Measurements from ENCODE around the gene CDK13.
"Not testable (repeated sequence)": the region's sequence is repeated elsewhere in the genome, so short reads cannot be mapped to it uniquely, and the experiment has no call there.

The CDK13 gene

DNA sequence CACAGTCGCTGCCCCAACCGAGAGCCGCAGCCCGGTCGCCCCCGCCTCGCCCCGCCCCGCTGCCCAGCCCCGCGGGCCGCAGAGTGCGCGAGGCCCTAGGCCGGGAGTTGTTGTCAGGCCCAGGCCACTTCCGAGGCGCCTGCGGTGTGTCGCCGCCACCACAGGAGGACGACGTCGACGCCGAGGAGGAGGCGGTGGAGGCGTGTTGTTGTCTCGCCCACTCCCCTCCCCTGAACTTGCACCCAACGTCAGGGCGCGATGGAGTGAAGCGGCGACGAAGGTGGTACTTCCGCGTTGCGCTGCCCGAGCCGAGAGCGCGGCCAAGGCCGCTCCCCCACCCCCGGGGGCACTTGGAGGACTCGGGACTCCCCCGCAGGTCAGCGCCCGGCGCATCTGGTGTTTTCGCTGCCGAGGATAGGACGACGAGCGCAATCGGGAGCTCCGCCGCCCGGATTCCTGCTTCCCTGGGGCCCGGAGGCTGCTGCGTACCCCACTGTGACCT lies at the start of gene CDK13:
CDK13 (plus strand) TSS at position 286 of the 502 bp plus-strand sequence. CDS start 386 bp downstream, outside the sequence.
- DNase-seq (ENCODE audit: low read depth in 4 of 4, low spot score in 1 of 4): peak; percentile 47 to 73 (median 60)

DNA sequence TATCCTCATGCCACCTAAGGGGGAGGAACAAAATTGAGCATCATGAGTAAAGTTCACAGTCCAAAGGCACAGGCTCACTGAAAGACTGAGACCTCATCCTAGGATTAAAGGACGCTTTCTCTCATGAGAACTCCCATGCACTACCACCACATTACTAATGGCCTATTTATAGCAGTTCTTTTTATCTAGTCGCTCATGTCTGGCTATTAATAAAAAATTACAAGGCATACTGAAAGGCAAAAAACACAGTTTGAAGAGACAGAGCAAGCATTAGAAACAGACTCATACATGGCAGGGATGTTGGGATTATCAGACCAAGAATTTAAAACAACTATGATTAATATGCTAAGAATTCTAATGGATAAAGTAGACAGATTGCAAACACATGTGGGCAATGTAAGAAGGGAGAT lies 46.0 kb upstream of the CDK13 start:
- no peak for DNase-seq (ENCODE audit: low read depth in 4 of 4, low spot score in 1 of 4)

DNA sequence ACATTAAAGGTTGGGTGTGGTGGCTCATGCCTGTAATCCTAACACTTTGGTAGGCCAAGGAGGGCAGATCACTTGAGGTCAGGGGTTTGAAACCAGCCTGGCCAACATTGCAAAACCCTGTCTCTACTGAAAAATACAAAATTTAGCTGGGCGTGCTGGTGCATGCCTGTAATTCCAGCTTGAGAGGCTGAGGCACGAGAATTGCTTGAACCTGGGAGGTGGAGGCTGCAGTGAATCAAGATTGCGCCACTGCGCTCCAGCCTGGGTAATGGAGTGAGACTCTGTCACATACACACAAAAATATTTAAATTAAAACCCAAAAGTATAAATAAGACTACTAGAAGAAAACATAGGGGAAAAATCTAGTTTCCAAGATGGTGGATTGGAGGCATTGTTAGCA lies 41.9 kb upstream of the CDK13 start:
- DNase-seq (ENCODE audit: low read depth in 4 of 4, low spot score in 1 of 4): no peak

DNA sequence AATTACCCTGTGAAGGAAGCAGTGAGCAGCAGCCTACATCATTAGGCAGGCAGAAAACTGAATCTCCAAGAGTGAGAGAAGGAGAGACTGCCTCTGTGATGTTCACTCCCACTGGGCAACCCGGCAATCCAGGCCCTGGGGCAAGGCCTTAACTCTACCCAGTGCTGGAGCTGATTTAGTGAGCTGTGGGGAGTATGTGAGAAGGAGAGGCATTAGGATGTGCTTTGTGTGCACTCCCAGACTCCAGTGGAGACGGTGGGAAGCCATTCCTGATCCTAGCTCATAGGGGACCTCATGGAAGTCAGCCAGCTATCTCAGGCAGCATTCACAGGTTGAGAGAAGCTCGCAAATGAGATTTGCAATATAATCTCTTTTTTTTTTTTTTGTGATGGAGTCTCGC lies 41.1 kb upstream of the CDK13 start:
- no peak for DNase-seq (ENCODE audit: low read depth in 4 of 4, low spot score in 1 of 4)

DNA sequence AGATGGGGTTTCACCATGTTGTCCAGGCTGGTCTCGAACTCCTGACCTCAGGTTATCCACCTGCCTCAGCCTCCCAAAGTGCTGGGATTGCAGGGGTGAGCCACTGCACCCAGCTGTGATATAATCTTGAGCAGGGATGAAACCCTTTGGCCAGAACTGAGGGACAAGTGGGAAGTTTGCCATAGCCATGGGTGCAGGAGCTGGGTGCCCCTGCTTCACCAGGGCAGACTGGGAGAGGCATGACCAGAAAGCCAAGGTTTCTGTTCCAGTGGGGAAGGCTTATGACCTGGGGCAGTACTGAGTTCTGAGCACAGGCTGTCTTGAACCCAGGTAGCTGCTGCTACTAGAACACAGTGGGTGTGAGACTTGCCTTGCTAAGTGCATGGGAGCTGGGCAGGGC lies 40.5 kb upstream of the CDK13 start:
- DNase-seq (ENCODE audit: low read depth in 4 of 4, low spot score in 1 of 4): no peak

DNA sequence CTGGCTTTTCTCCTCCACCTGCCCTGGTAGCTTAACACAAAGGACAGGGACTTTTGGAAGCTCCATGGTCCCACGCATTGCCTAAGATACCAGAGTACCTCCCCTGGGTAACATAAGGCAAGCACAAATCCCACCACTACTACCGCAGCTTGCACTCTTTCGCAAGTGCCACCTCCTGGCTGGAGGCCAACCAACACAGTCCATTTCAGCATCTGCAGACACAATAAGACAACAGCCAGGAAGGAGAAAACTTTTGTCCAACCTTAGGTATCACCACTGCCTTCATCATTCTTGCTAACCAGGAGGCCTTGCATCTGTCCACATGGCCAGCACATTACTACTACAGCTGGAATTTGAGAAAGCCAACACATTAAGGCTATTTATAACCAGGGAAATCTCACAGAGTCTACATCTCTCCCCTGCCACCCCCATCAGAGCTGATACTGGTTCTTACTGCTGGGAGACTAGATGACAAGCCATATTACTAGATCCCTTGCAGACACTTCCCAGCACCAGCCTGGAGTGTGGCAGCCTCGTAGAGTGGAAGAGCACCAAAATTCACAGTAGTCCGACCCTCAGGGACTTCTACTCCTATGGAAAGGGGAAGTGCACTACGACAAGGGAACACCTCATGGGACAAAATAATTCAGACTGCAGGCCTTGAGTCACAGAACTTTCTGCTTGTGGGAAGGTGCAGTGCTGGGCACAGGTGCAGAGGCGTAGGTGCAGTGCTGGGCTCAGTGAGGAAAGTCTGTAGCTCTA lies 39.8 kb upstream of the CDK13 start:
- DNase-seq (ENCODE audit: low read depth in 4 of 4, low spot score in 1 of 4): no peak

DNA sequence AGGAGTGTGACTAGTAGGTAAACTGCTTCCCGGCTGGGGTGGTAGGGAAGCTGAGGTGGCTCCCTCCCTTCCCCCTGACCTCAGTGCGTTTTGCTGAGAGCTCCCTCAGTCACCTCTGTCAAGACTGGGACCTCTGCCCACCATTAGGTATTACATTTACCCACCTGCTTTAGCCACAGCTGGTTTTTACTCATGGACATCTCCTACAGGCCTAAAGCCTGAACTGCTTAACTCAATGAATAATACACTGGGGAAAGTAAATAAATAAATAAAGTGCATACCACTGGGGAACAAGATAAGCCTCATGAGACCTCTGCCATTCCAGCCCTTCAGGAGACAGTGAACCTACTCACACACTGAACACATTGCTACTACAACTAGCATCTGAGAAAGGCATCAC lies 38.9 kb upstream of the CDK13 start:
- DNase-seq (ENCODE audit: low read depth in 4 of 4, low spot score in 1 of 4): no peak

DNA sequence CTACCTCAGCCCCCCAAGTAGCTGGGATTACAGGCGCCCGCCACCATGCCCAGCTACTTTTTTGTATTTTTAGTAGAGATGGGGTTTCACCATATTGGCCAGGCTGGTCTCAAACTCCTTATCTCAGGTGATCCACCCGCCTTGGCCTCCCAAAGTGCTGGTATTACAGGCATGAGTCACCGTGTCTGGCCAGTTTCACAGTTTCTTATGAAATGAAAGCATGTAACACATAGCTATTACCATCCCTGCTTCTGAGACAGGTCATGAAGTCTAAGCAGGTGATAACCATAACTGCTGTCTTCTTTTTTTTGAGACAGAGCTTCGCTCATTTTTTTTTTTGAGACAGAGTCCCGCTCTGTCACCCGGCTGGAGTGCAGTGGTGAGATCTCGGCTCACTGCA lies 34.2 kb upstream of the CDK13 start:
- not testable (repeated sequence) for DNase-seq (ENCODE audit: low read depth in 4 of 4, low spot score in 1 of 4)

DNA sequence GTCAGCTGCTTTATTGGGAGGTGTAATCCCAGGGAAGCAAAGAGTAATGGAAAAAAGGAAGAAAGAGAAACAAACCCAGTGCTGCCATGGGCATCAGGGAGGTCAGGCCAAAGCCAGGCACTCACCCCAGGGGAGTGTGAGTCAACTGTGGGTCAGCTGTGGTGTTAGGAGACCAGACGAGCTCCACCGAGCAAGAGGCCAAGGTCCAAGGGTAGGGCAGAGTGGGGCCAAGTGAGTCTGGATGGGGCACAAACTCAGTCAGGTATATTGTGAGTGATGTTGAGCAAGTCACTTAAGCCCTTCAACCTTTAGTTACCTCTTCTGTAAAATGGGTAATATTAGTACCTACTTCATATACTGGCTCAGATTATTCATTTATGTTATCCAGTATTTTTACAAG lies 30.4 kb upstream of the CDK13 start:
- no peak for DNase-seq (ENCODE audit: low read depth in 4 of 4, low spot score in 1 of 4)

DNA sequence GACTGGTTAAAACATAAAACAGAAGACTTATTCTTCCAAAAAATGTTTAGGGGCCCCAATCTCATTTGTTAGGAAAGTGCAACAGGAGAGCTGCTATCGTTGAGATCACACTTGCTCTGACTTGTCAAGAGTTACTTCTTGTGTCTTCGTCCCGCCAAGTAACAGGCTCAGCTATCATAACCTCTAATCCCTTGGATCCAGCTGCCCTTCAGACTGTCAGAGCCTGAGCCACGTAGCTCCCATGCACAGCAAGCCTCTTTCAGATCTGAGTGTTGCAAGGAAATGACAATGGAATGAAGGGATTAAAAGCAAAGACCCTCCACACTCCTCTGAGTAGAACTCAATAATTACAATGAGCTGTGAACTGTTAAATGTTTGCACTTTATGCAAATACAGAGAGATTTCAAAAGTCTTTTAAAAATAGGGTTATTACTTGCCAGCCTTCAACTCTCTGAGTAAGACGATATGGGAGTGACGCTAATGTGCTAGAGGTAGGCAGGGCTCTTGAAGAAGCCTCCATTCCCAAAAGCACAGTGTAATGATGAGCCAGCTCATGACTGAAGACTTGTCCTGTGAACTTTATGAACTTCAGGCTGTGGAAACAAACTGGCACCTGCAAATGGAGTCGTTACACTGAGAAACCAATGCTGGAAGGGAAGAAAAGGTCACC lies 28.4 kb upstream of the CDK13 start:
- DNase-seq (ENCODE audit: low read depth in 4 of 4, low spot score in 1 of 4): no peak

DNA sequence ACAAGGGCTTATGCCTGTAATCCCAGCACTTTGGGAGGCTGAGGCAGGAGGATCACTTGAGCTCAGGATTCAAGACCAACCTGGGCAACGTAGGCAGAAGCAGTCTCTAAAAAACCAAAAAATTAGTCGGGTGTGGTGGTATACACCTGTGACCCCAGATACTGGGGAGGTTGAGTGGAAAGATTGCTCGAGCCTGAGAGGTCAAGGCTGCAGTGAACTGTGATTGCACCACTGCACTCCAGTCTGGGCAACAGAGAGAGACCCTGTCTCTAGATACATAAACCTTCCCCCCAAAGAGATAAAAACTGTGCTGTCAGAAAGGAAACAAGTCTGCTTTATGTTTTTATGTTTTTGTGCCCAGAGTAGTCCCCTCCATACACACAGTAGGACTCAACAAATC lies 27.5 kb upstream of the CDK13 start:
- DNase-seq (ENCODE audit: low read depth in 4 of 4, low spot score in 1 of 4): no peak

DNA sequence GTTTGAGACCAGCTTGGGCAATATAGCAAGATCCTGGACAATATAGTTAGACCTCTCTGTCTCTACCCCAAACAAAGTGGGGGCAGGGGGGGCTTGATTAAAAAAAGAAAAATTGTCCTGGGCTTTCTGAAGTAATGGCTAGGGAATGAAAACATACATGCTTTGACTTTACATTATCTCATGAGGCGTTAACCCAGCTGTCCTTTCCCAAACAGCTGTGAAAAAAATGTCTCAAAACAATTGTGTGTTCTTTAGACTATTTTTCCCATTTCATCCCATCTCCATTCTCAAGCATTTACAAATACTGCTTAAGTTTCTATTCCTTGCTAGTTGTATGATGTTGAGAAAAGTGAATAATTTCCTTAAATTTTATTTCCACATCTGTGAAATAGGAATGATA lies 27.0 kb upstream of the CDK13 start:
- DNase-seq (ENCODE audit: low read depth in 4 of 4, low spot score in 1 of 4): no peak

DNA sequence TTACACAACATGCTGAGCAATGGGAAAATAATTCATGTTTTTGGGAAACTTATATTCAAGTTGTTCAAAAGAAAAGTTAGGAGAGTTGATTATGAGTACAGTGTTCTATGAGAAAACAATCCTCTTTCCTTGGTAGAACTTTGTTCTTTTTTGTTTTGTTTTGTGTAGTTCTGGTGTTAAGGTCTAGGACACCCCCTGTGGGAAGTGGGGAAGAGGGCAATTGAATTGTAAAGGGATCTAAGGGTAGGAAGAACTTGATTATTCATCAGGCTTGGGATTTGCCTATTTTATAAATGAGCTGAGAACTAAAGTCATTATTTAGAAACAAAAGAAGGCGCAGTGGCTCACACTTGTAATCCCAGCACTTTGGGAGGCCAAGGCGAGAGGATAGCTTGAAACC lies 25.9 kb upstream of the CDK13 start:
- no peak for DNase-seq (ENCODE audit: low read depth in 4 of 4, low spot score in 1 of 4)

DNA sequence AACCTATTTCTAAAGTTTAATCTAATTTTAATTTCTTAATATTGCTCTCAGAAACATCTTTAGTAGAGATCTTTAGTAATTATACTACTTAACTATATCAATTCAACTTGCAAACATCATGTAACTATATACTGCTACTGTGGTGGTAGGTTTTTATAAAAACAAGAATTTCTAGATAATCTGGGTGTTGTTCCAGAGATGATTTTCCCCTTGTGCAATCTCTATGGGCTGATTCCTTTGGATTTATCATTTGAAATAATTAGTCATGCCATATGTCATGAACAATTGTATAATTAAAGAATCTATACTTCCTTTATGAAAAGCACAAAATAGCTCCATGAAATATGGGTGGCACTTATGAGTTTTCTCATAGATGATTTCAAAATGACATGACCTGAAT lies 23.9 kb upstream of the CDK13 start:
- DNase-seq (ENCODE audit: low read depth in 4 of 4, low spot score in 1 of 4): no peak

DNA sequence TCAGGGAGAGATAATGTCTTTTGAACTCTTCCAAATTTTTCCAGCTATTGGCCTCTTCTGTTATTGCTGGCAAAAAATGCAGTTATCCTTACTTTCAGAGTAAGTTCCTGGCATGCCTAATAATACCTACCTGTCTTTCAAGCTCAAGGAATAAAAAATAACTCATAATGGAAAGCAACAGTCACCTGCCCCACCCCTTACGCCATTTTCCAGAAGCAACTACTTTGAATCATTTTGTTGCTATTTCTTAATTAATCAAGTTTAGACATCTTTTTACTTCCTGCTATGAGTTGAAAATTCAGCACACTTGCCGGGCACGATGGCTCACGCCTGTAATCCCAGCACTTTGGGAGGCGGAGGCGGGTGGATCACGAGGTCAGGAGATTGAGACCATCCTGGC lies 23.0 kb upstream of the CDK13 start:
- DNase-seq (ENCODE audit: low read depth in 4 of 4, low spot score in 1 of 4): no peak

DNA sequence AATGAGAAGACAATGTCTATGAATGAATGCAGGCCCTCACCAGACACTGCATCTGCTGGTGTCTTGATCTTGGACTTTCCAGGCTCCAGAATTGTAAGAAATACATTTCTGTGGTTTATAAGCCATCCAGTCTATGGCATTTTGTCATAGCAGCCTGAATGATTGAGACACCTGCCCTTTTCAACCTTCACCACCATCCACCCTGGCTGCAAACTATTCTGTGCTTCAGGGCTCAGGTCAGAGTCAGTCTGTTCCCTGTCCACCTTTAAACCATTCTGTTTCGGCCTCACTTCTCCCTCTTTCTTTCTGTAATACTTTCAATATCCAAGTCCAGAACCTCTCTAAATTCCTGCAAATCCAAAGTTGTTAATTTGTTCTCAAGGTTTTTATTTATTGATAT lies 15.9 kb upstream of the CDK13 start:
- DNase-seq (ENCODE audit: low read depth in 4 of 4, low spot score in 1 of 4): no peak

DNA sequence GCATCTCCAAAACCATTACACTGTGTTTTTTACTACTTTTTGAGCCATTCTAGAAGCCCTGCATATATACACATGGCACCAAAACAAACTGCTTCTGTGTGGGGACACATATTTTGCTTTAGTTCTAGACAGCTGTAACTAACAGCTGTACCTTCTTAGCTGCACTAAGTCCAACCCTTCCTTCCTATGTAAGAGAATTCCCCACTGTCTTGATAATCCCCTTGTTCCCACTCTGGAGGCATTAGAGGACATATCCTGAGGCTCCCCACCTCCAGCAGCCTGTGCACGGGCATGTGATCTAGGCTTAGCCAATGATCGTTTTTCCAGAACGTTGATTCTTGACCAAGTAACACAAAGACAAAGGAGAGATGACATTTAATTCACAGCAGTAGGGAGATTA lies 13.3 kb upstream of the CDK13 start:
- no peak for DNase-seq (ENCODE audit: low read depth in 4 of 4, low spot score in 1 of 4)

DNA sequence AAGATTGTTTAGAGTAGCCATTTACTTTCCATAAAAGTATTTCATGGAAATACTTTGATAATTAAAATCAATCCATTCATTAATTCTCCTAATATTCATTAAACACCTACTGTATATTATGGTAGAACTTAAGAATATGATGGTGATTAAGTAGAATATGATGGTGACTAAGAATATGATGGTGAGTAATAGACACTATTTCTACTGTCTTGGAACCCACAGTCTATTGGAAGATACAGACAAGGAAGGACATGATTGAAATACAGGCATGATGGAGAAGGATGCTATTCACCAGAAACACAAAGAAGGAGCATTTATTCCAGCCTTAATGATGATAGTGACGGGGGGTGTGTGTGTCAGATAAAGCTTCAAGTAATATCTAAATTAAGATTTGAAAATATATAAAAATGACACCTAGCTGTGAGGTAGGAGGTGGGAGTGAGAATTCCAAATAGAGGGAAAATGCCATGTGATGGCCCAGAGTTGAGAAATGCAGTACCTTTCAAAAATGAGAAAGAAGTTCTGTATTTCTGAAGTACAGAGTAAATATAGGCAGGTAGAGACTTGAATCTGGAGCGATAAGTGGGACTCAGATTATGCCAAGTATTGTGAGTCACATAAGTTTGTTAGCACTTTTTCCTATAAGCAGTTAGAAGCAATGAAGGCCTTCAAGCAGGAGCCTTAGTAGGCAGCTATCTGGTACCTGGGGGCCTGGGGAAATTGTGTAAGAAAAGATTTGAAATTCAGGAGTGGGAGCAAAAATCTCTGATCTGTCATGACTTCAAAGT lies 12.5 kb upstream of the CDK13 start:
- DNase-seq (ENCODE audit: low read depth in 4 of 4, low spot score in 1 of 4): no peak

DNA sequence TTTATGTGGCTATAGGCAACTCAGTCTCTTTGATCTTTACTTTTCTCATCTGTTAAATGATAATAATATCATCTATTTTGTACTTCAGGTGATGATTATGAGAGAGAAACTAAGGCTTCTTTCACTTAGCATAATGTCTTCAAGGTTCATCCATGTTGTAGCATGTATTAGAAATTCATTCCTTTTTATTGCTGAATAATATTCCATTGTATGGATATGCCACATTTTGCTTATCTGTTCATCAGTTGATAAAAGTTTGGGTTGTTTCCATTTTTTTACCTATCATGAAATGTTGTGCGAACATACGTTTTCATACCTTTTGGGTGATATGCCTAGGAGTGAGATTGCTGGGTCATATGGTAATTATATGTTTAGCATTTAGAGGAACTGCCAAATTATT lies 7.2 kb upstream of the CDK13 start:
- no peak for DNase-seq (ENCODE audit: low read depth in 4 of 4, low spot score in 1 of 4)

DNA sequence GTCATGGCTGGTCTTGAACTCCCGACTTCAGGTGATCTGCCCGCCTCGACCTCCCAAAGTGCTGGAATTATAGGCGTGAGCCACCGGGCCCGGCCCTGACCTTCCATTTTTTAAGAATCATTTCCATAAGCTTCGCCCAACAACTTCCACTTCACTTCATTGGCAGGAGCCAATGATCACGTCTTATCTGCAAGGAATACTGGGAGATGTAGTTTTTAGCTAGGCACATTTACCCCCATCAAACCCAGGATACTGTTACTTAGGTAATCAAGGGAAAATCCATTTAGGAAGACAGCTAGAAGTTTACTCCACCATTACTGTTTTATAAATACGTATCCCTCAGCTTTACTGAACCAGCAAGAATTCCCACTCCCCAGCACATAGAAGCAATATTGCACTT lies 3.4 kb upstream of the CDK13 start:
- DNase-seq (ENCODE audit: low read depth in 4 of 4, low spot score in 1 of 4): no peak

DNA sequence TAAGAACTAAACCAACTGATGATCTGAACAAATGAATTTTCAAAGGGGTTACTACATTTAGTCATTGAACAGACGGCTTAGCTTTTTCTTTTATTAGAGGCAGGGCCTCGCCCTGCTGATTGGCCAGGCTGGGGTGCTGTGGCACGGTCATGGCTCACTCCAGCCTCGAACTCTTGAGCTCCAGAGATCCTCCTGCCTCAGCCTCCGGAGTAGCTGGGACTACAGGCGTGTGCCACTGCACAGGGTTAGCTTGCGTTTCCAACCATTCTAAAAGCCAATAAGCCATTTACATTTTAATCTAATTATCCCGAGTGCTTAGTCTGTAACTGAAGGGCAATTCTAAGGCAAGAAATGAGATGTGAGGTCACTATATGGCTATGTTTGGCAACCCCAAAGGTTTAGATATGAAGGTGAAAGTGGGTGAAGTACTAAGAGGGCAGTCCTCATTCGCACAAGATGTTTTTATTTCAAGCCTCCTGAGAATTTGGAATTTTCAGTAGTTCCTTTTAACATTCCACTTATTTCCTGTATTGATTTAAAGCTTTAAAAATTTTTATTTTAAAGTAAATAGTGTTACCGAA lies 1.6 kb upstream of the CDK13 start:
- DNase-seq (ENCODE audit: low read depth in 4 of 4, low spot score in 1 of 4): no peak

All from stimulated activated CD4-positive, alpha-beta T cell treated with anti-CD3 and anti-CD28 coated beads, Interleukin-1b, Interleukin-23, amount 100 ng/mL, for 24 hours (primary cell).